ENCODE data around the gene CDH4.

Gene CDH4

DNA sequence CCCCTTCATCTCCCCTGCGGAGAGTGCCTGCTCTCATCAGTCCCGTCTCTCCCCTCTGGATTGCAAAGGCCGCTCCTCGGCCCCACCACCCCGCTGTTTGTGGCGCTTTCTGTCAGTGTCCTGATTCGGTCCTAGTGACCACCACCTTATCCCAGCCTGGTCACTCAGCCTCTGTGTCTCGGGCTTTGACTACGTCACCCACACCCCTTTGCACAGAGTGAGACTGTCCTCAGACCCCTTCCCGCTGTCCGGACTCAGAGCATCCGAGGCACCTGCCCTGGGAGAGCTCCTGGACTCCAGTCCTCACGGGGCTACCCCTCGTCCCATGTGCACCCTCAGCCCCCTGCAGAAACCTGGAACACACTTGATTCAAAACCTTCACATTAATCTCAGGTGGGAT, 433.4 kb downstream of the CDH4 start:
- in situ Hi-C loops (cut with HindIII; ENCODE audit: low sequenced_read_pairs) = no loop called here
- TF ChIP-seq, protein P1, sequence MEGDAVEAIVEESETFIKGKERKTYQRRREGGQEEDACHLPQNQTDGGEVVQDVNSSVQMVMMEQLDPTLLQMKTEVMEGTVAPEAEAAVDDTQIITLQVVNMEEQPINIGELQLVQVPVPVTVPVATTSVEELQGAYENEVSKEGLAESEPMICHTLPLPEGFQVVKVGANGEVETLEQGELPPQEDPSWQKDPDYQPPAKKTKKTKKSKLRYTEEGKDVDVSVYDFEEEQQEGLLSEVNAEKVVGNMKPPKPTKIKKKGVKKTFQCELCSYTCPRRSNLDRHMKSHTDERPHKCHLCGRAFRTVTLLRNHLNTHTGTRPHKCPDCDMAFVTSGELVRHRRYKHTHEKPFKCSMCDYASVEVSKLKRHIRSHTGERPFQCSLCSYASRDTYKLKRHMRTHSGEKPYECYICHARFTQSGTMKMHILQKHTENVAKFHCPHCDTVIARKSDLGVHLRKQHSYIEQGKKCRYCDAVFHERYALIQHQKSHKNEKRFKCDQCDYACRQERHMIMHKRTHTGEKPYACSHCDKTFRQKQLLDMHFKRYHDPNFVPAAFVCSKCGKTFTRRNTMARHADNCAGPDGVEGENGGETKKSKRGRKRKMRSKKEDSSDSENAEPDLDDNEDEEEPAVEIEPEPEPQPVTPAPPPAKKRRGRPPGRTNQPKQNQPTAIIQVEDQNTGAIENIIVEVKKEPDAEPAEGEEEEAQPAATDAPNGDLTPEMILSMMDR (IDR thresholded peaks at IDR 0.05; ENCODE audit: low read depth, low read length) = no peak
- no peak overlapping the region for H3K4me3 ChIP-seq (ENCODE audit: low read depth, low read length)
- no peak for DNase-seq (ENCODE audit: low read depth, low spot score)

DNA sequence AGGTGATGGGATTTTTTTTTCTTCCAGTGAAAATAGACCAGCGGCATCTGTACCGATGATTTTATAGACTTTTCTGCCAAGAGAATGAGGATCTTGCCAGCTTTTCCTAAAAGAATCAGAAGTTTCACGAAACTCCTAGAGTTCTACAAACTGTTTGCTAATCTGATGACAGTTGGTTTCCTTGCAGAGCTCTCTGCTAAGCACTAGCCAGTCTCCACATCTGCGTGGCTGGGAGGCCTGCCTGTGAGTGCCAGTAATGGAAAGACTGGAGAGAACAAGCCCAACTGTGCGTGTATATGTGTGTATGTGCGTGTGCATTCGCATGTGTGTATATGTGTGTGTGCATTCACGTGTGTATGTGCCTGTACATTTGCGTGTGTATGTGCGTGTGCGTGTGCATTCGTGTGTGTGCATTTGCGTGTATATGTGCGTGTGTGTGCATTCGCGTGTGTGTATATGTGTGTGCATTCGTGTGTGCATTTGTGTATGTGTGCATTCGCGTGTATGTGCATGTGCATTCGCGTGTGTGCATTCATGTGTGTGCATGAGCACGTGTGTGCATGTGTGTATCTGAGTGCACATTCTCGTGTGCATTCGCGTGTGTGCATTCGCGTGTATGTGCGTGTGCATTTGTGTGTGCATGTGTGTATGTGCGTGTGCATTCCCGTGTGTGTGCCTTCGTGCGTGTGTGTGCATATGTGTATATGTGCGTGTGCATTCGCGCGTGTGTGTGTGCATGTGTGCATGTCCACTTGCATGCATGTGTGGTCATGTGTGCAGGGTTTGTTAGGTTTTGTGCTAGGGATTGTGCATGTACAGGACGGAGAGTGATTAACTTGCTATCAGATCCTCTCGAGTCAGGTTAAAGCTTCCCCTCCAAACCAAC, 434.2 kb downstream of the CDH4 start:
- TF ChIP-seq, protein P1 (IDR thresholded peaks at IDR 0.05; ENCODE audit: low read depth, low read length) = no peak
- H3K4me3 ChIP-seq (ENCODE audit: low read depth, low read length) = no peak overlapping the region
- in situ Hi-C loops (cut with HindIII; ENCODE audit: low sequenced_read_pairs) = no loop called here
- DNase-seq (ENCODE audit: low read depth, low spot score) = no peak

DNA sequence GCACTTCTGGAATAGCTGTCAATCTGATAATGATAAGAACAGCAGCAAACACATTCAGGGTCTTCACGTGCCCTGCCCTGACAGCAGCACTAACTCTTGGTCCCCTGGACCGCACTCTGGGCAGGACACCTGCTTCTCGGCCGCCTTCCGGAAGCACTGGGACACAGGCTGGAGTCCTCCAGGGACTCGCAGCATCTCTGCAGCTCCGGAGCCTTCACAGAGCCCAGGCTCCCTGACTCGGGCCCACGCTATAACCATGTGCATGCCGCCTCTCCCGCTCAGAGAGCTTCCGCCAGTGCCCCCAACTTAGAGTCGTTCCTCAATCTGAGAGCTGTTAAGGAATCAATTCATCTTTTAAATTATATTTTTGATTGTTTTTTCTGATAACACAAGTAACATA, 436.4 kb downstream of the CDH4 start:
- TF ChIP-seq, protein P1 (IDR thresholded peaks at IDR 0.05; ENCODE audit: low read depth, low read length) = no peak
- in situ Hi-C loops (cut with HindIII; ENCODE audit: low sequenced_read_pairs) = no loop called here
- no peak for DNase-seq (ENCODE audit: low read depth, low spot score)
- H3K4me3 ChIP-seq (ENCODE audit: low read depth, low read length) = no peak overlapping the region

DNA sequence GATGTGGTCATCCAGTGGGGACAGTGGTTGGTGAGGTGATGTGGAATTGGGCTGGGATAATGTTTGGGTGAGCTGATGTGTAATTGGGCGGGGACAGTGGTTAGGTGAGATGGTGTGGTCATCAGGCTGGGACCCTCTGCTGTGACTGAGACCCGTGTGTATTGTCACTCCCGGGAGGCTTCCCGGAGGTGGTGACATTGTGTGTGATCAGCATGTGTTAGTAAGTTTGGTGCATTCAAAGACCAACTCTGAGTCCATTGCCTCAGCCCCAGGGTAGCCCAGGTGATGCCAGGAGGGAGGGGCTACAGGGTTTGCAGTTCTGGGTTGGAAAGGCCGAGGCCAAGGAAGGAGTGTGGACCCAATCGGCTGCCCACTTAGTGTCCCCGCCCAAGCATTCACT, 438.1 kb downstream of the CDH4 start:
- in situ Hi-C loops (cut with HindIII; ENCODE audit: low sequenced_read_pairs) = no loop called here
- no peak overlapping the region for H3K4me3 ChIP-seq (ENCODE audit: low read depth, low read length)
- no peak for DNase-seq (ENCODE audit: low read depth, low spot score)
- TF ChIP-seq, protein P1 (IDR thresholded peaks at IDR 0.05; ENCODE audit: low read depth, low read length) = no peak

DNA sequence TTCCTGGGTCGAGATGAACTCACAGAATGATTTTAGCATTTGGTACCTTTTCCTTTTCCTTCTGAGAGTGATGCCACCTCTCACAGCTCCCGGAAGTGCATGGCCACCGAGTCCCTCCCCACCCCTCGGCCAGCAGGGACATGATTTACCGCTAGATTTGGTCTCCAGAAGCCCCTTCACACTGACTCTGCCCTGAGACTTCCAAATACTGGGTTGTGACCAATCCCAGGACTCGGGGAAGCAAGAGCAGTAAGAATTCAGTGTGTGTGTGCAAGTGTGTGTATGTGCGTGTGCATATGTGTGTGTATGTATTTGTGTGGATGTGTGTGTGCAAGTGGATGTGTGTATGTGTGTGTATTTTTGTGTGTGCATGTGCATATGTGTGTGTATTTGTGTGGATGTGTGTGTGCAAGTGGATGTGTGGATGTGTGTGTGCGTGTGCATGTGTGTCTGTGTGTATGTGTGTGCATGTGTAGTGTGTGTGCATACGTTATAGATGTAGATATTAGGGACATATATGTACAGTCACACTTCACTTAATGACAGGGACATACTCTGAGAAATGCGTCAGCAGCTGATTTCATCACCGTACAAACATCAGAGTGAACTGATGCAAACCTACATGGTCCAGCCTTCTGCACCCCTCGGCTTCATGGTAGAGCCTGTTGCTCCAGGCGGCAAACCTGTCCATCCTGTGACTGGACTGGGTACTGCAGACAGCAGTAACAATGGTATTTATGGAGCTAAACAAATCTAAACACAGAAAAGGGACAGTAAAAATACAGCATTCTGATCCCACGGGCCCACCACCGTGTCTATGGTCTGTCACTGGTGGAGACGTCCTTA, 439.2 kb downstream of the CDH4 start:
- TF ChIP-seq, protein P1 (IDR thresholded peaks at IDR 0.05; ENCODE audit: low read depth, low read length) = no peak
- in situ Hi-C loops (cut with HindIII; ENCODE audit: low sequenced_read_pairs) = no loop called here
- no peak overlapping the region for H3K4me3 ChIP-seq (ENCODE audit: low read depth, low read length)
- no peak for DNase-seq (ENCODE audit: low read depth, low spot score)

DNA sequence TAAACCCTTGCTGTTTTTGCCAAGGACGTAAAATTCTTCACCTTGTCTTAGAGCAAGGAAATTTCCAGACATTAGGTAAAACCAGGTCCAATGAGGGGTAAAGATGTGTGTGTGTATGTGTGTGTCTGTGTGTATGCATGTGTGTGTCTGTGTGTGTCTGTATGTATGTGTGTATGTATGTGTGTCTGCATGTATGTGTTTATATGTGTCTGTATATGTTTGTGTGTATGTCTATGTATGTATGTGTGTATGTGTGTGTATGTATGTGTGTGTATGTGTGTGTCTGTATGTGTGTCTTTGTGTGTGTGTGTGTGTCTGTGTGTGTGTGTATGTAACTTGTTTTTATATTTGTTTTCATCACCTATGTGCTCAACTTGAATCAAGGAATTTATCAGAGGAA, 439.9 kb downstream of the CDH4 start:
- no peak overlapping the region for H3K4me3 ChIP-seq (ENCODE audit: low read depth, low read length)
- DNase-seq (ENCODE audit: low read depth, low spot score) = no peak
- in situ Hi-C loops (cut with HindIII; ENCODE audit: low sequenced_read_pairs) = no loop called here
- TF ChIP-seq, protein P1 (IDR thresholded peaks at IDR 0.05; ENCODE audit: low read depth, low read length) = no peak

All from astrocyte of the spinal cord (primary cell).